DND-41 (cell line): ENCODE measurements around the gene ZBTB32.

Experiments
- ATAC-seq: fragments of 200-7000 bp; cut with Tn5 transposase; 3 replicates; pipeline ENCODE4 v1.9.1; 2021; ENCODE audit warnings: low read depth; ENCODE audit not compliant: insufficient read depth
- DNase-seq: peaks from one replicate; pipeline ENCODE4 v3.0.0-alpha.2; 2020
- H2AFZ ChIP-seq: 2 replicates; pipeline ENCODE4 v1.6.0; 2012; ENCODE audit warnings: low read depth, low read length
- H3K27ac ChIP-seq: 2 replicates; pipeline ENCODE4 v1.5.1; 2012; ENCODE audit warnings: low read length, inconsistent platforms
- H3K27me3 ChIP-seq: fragments of 200-600 bp; sonication (generic); 2 replicates; pipeline ENCODE4 v1.6.0; 2012; ENCODE audit warnings: low read length, mild to moderate bottlenecking, inconsistent platforms; ENCODE audit not compliant: insufficient read depth, poor library complexity
- H3K36me3 ChIP-seq: 2 replicates; pipeline ENCODE4 v1.5.1; 2012; ENCODE audit warnings: low read length, inconsistent platforms; ENCODE audit not compliant: insufficient read depth
- H3K4me1 ChIP-seq: 2 replicates; pipeline ENCODE4 v1.5.1; 2012; ENCODE audit warnings: mild to moderate bottlenecking, low read length; ENCODE audit not compliant: insufficient read depth
- H3K4me2 ChIP-seq: 2 replicates; pipeline ENCODE4 v1.6.0; 2012; ENCODE audit warnings: mild to moderate bottlenecking, moderate library complexity, low read length, inconsistent platforms; ENCODE audit not compliant: insufficient read depth
- H3K4me3 ChIP-seq, 2 experiments: fragments of 200-600 bp in 1 of 2; shearing (Covaris generic) in 1 of 2; 2 replicates each; pipeline ENCODE4 v1.5.1; 2012 to 2016; ENCODE audit warnings: inconsistent platforms in 2 of 2, low read length in 2 of 2, mild to moderate bottlenecking in 2 of 2, low read depth in 1 of 2, moderate library complexity in 1 of 2
- H3K79me2 ChIP-seq: 2 replicates; pipeline ENCODE4 v1.6.0; 2012; ENCODE audit warnings: low read length, inconsistent platforms; ENCODE audit not compliant: insufficient read depth
- H3K9ac ChIP-seq: 2 replicates; pipeline ENCODE4 v1.6.0; 2012; ENCODE audit warnings: low read depth, mild to moderate bottlenecking, inconsistent platforms, low read length, moderate library complexity
- H3K9me3 ChIP-seq: 2 replicates; pipeline ENCODE4 v1.5.1; 2012; ENCODE audit warnings: low read length, moderate library complexity, mild to moderate bottlenecking, inconsistent platforms; ENCODE audit not compliant: insufficient read depth, severe bottlenecking
- H4K20me1 ChIP-seq: 2 replicates; pipeline ENCODE4 v1.6.0; 2012; ENCODE audit warnings: low read length; ENCODE audit not compliant: insufficient read depth
- EZH2 ChIP-seq: IDR thresholded peaks from 3 replicates; pipeline ENCODE4 v1.6.1; 2012; ENCODE audit warnings: borderline replicate concordance, low read depth, mild to moderate bottlenecking, moderate library complexity, low read length, inconsistent platforms; ENCODE audit not compliant: severe bottlenecking
- TF ChIP-seq, protein P1 (sequence below): IDR thresholded peaks from 2 replicates; pipeline ENCODE4 v1.5.1; 2012; ENCODE audit warnings: borderline replicate concordance, low read length, moderate library complexity, mild to moderate bottlenecking; ENCODE audit not compliant: poor library complexity, severe bottlenecking; ENCODE audit errors: extremely low read depth

The ZBTB32 gene

DNA sequence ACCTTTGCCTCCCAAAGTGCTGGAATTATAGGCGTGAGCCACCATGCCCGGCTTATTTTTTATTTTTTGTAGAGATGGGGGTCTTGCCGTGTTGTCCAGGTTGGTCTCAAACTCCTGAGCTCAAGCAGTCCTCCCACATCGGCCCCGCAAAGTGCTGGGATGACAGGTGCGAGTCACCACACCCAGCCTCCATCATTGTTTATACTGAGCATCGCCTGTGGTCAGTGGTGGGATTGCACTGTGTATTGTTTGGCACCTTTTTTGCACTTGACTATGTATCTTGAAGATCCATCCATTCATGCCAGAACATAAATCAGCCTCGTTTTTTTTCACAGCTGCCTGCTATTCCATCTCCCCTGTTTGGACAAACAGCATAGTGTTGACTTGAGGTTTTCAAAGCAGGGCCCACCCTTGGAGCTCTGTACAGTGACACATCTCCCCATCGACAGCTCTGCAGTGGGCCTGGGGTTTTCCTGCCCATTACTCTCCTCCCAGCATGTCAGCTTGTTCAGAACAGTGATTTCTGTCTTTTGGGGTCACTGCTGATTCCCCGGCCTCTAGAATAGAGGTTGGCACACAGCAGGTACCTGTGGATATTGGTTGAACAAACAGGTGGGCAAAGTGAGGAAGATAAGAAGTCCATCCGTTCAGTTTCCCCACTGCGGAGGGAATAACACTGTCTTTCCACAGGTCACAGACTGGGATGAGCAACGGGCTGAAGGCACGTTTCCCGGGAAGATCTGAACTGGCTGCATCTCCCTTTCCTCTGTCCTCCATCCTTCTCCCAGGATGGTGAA, 46.3 kb upstream of the ZBTB32 start:
- H3K79me2 ChIP-seq, result peaks cover 4% of the 10 kb centered on the region; the same call in 1 of the 2 replicates
- TF ChIP-seq EZH2, result no peak
- TF ChIP-seq, protein P1, sequence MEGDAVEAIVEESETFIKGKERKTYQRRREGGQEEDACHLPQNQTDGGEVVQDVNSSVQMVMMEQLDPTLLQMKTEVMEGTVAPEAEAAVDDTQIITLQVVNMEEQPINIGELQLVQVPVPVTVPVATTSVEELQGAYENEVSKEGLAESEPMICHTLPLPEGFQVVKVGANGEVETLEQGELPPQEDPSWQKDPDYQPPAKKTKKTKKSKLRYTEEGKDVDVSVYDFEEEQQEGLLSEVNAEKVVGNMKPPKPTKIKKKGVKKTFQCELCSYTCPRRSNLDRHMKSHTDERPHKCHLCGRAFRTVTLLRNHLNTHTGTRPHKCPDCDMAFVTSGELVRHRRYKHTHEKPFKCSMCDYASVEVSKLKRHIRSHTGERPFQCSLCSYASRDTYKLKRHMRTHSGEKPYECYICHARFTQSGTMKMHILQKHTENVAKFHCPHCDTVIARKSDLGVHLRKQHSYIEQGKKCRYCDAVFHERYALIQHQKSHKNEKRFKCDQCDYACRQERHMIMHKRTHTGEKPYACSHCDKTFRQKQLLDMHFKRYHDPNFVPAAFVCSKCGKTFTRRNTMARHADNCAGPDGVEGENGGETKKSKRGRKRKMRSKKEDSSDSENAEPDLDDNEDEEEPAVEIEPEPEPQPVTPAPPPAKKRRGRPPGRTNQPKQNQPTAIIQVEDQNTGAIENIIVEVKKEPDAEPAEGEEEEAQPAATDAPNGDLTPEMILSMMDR, result no peak
- peaks cover 4% of the 10 kb centered on the region; the same call in 1 of the 2 replicates for H4K20me1 ChIP-seq
- no peak overlapping the region for H3K4me3 ChIP-seq
- H3K4me1 ChIP-seq, result no peaks in the 10 kb centered on the region
- DNase-seq, result no peak
- H3K9ac ChIP-seq, result no peak overlapping the region
- H3K9me3 ChIP-seq, result no peaks in the 10 kb centered on the region
- ATAC-seq, result peak; percentile 60; the same call in 1 of the 3 replicates
- H3K36me3 ChIP-seq, result peaks cover 60% of the 10 kb centered on the region
- H3K27me3 ChIP-seq, result no peaks in the 10 kb centered on the region
- H2AFZ ChIP-seq, result no peak overlapping the region
- no peak overlapping the region for H3K4me2 ChIP-seq
- H3K27ac ChIP-seq, result no peak overlapping the region

DNA sequence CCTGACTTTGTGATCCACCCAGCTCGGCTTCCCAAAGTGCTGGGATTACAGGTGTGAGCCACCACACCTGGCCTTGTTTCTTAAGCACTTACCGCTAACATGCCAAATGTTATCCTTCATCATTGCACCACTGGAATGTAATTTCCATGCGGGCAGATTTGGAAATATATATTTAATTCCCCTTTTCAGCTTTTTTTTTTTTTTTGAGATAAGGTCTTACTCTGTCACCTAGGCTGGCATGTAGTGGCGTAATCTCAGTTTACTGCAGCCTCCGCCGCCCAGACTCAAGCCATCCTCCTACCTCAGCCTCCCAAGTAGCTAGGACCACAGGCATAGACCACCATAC, 42.4 kb upstream of the ZBTB32 start:
- Histone ChIP-seq H3K4me2 (no peak overlapping the region), H2AFZ (no peak overlapping the region), H3K27me3 (no peaks in the 10 kb centered on the region), H3K4me1 (no peaks in the 10 kb centered on the region), H4K20me1 (no peaks in the 10 kb centered on the region), H3K9me3 (no peaks in the 10 kb centered on the region), H3K4me3 (no peak overlapping the region), H3K9ac (no peak overlapping the region), H3K79me2 (no peaks in the 10 kb centered on the region), H3K36me3 (peaks cover 32% of the 10 kb centered on the region), H3K27ac (no peak overlapping the region)
- TF ChIP-seq EZH2, result no peak
- TF ChIP-seq, protein P1, result no peak
- no peak for DNase-seq
- no peak for ATAC-seq

DNA sequence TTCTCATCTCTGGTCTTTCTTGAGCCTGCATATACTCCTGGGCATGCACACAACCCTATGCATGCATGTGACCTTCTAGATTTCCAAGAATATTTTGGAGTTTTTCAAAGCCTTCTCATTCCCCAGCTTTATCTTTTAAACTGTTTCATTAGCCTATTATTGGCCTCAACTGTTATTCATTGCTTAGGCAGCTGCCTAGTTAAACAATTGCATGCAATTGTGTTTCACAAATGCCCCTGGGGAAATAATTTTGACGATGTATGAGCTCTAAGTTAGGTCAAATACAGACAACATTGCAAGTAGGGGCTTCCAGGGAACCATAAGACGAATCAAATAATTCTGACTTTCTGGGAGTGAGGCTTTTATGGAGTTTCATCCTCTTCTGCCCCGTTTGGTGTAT, 40.4 kb upstream of the ZBTB32 start:
- Histone ChIP-seq H3K9me3 (no peaks in the 10 kb centered on the region), H4K20me1 (no peaks in the 10 kb centered on the region), H3K27ac (no peak overlapping the region), H3K4me2 (no peak overlapping the region), H3K79me2 (no peaks in the 10 kb centered on the region), H3K36me3 (peaks cover 16% of the 10 kb centered on the region; the same call in 1 of the 2 replicates), H3K4me1 (no peaks in the 10 kb centered on the region), H3K9ac (no peak overlapping the region), H3K27me3 (no peaks in the 10 kb centered on the region), H3K4me3 (no peak overlapping the region), H2AFZ (no peak overlapping the region)
- no peak for ATAC-seq
- TF ChIP-seq EZH2, result no peak
- TF ChIP-seq, protein P1, result no peak
- no peak for DNase-seq
